ENCODE results near the gene PCSK2.

PCSK2 gene

DNA sequence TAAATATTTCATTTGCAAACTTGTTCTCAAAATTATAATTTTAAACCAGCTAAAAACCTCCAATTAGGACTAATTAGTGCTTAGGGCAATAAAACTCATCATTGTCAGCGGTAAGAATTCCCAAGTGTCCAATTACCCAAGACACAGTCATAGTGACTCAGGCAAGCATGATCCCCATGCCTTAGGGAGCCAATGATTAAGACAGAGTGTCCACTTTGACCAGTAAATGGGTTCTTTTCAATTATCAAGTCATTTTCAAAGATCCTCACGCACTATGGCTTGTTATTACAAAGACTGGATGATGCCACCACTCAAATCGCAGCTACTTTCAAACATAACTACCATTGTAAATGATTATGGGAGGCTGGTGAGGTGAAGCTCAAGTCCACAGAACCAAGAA, 190.4 kb downstream of the PCSK2 start:
- DNase-seq (ENCODE audit: low spot score) = no peak
- TF ChIP-seq CTCF (IDR thresholded peaks at IDR 0.05; ENCODE audit: extremely low read depth, missing control alignments) = no peak

DNA sequence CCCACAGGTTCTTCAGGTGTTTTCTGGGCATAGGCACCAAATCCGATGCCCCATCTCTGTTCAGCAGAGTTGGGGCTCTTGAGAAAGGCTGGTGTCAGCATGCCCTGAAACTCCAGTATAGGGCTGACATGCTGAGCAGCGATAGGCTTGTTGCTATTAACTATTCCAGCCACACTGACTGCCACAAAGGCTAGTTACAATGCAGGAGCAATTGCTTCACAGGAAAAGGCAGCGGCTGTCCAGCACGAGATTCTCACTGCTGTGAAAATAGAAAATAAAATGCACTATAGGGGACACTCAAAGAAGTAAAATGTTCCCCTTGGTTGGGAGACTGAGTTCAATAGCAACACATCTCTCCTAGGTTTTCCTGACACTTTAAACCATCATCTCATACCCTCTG, 191.9 kb downstream of the PCSK2 start:
- DNase-seq (ENCODE audit: low spot score) = no peak
- TF ChIP-seq CTCF (IDR thresholded peaks at IDR 0.05; ENCODE audit: extremely low read depth, missing control alignments) = no peak

DNA sequence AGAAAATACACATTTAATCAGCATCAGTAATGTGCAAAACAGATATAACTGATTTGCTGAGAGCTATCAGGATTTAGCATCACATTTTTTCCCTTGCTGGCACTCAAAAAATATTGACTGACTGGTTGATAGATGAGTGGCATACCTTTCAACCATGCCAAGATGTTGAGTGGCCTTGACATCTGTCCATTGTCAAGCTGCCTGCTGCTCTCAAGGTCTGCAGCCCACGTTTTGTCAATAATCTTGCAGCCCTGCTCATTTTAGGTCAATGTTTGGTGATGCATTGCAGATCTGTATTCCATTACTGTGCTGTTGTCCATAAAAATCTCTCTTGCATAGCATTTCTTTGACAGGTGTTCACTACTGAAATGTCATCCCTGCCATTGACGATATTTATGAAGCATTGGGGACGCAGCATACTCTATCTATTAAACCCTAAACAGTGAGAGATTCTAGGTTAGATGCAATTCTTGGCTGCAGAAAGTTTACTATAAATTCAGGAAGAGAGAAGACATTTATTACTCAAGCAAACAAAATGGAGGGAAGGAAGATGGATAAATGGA, 192.7 kb downstream of the PCSK2 start:
- no peak for TF ChIP-seq CTCF (IDR thresholded peaks at IDR 0.05; ENCODE audit: extremely low read depth, missing control alignments)
- no peak for DNase-seq (ENCODE audit: low spot score)

GRCh38 chr20:17421493-17421892, 194.7 kb downstream of the PCSK2 start:
- DNase-seq (ENCODE audit: low spot score) = no peak

GRCh38 chr20:17423782-17424181, 196.9 kb downstream of the PCSK2 start:
- no peak for TF ChIP-seq CTCF (IDR thresholded peaks at IDR 0.05; ENCODE audit: extremely low read depth, missing control alignments)
- no peak for DNase-seq (ENCODE audit: low spot score)

More at GRCh38 chr20:17421493-17421892, 194.7 kb downstream of the PCSK2 start:
- TF ChIP-seq CTCF (IDR thresholded peaks at IDR 0.05; ENCODE audit: extremely low read depth, missing control alignments) = no peak

- no peak for DNase-seq (ENCODE audit: low spot score)
- TF ChIP-seq CTCF (IDR thresholded peaks at IDR 0.05; ENCODE audit: extremely low read depth, missing control alignments) = no peak
These were observed 200.8 kb downstream of the PCSK2 start for GRCh38 chr20:17427638-17428037.

DNA sequence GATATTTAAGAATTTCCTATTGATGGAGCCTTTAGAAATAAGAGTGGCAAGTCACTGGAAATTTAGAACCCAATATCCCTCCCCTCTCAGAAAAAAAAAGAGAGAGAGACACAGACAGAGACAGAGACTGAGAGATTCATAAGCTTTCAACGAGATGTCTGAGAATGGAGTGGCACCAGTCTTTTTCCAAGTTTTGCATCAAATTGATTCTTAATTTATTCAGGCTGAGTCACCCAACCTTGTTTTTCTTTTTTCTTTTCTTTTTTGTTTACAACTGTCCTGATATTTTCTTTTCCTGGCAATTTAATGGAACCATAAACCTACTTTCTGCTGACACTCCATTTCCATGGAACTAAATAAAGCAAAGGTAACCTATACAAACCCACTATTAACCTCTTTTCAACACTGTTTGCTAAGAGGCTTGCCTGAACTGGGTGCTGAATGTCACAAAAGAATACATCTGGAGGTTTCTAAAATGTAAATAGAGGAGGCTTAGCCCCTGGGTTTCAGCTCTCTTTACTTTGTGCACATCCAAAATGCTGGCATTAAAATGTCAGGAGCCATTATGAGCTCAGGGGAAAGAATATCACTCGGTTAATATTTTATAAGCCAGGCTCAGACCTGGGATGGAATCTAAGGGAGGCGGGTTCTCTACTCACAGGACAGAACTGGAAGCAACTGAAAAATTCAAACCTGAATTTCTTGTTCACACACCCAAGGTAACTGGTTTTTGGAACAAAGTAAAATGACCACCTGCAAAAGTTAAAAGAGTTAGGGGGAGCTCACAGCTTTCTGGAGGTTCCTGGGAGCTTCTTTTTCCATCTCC, 203.5 kb downstream of the PCSK2 start:
- no peak for TF ChIP-seq CTCF (IDR thresholded peaks at IDR 0.05; ENCODE audit: extremely low read depth, missing control alignments)
- DNase-seq (ENCODE audit: low spot score) = no peak

All from GM20000 (cell line).